Measurements from ENCODE around the gene SEH1L.
"Not testable (repeated sequence)": the region's sequence is repeated elsewhere in the genome, so short reads cannot be mapped to it uniquely, and the experiment has no call there.

The SEH1L gene

GRCh38 chr18:12943215-12943614, 4.6 kb upstream of the SEH1L start:
- no peak for DNase-seq (ENCODE audit: low read depth in 3 of 3, low spot score in 1 of 3)

GRCh38 chr18:12944709-12945108, 3.1 kb upstream of the SEH1L start:
- DNase-seq (ENCODE audit: low read depth in 3 of 3, low spot score in 1 of 3), result no peak

GRCh38 chr18:12946549-12947284, 1.1 kb upstream of the SEH1L start:
- no peak for DNase-seq (ENCODE audit: low read depth in 3 of 3, low spot score in 1 of 3)

GRCh38 chr18:12948050-12948804, 416 bp downstream of the SEH1L start:
- peak; percentile 96 to 97 (median 96) for DNase-seq (ENCODE audit: low read depth in 3 of 3, low spot score in 1 of 3)

GRCh38 chr18:12958478-12958877, 10.7 kb downstream of the SEH1L start:
- DNase-seq (ENCODE audit: low read depth in 3 of 3, low spot score in 1 of 3), result no peak

- no peak for DNase-seq (ENCODE audit: low read depth in 3 of 3, low spot score in 1 of 3)
These were observed 12.6 kb downstream of the SEH1L start for GRCh38 chr18:12960395-12960794.

- no peak for DNase-seq (ENCODE audit: low read depth in 3 of 3, low spot score in 1 of 3)
These were observed 13.1 kb downstream of the SEH1L start for GRCh38 chr18:12960853-12961397.

GRCh38 chr18:12963069-12963468, 15.3 kb downstream of the SEH1L start:
- no peak for DNase-seq (ENCODE audit: low read depth in 3 of 3, low spot score in 1 of 3)

- no peak for DNase-seq (ENCODE audit: low read depth in 3 of 3, low spot score in 1 of 3)
These were observed 20.3 kb downstream of the SEH1L start for GRCh38 chr18:12968115-12968514.

- no peak for DNase-seq (ENCODE audit: low read depth in 3 of 3, low spot score in 1 of 3)
These were observed 20.8 kb downstream of the SEH1L start for GRCh38 chr18:12968619-12969018.

- DNase-seq (ENCODE audit: low read depth in 3 of 3, low spot score in 1 of 3), result no peak
These were observed 25.9 kb downstream of the SEH1L start for GRCh38 chr18:12973562-12974213.

GRCh38 chr18:12975488-12975887, 27.7 kb downstream of the SEH1L start:
- no peak for DNase-seq (ENCODE audit: low read depth in 3 of 3, low spot score in 1 of 3)

GRCh38 chr18:12976305-12976704, 28.5 kb downstream of the SEH1L start:
- no peak for DNase-seq (ENCODE audit: low read depth in 3 of 3, low spot score in 1 of 3)

GRCh38 chr18:12980065-12980464, 32.3 kb downstream of the SEH1L start:
- not testable (repeated sequence) for DNase-seq (ENCODE audit: low read depth in 3 of 3, low spot score in 1 of 3)

GRCh38 chr18:12989397-12990122, 41.7 kb downstream of the SEH1L start:
- DNase-seq (ENCODE audit: low read depth in 3 of 3, low spot score in 1 of 3), result no peak

- DNase-seq (ENCODE audit: low read depth in 3 of 3, low spot score in 1 of 3), result no peak
These were observed 42.3 kb downstream of the SEH1L start for GRCh38 chr18:12990123-12990475.

- no peak for DNase-seq (ENCODE audit: low read depth in 3 of 3, low spot score in 1 of 3)
These were observed 42.8 kb downstream of the SEH1L start for GRCh38 chr18:12990641-12990966.

- peak; percentile 90 to 94 (median 93) for DNase-seq (ENCODE audit: low read depth in 3 of 3, low spot score in 1 of 3)
These were observed 43.4 kb downstream of the SEH1L start, which contains the start of gene CEP192 for GRCh38 chr18:12990967-12991820. Gene CEP192 (plus strand): TSS chr18:12991362. CDS start chr18:12999425, 8,063 bp downstream.

GRCh38 chr18:12991821-12992179, 44.0 kb downstream of the SEH1L start:
- DNase-seq (ENCODE audit: low read depth in 3 of 3, low spot score in 1 of 3), result no peak

GRCh38 chr18:12993439-12993838, 45.6 kb downstream of the SEH1L start:
- no peak for DNase-seq (ENCODE audit: low read depth in 3 of 3, low spot score in 1 of 3)

Measured in stimulated activated CD4-positive, alpha-beta T cell treated with anti-CD3 and anti-CD28 coated beads, TNF-alpha, amount 100 ng/mL, for 1 hour (primary cell).